ENCODE measurements around the gene ENTR1.

Gene ENTR1

GRCh38 chr9:136410500-136411287 lies at the start of gene ENTR1, which contains the start of gene PMPCA:
Gene ENTR1, minus strand, starts transcription at chr9:136410614. Its CDS starts 217 bp downstream, at chr9:136410397.
Gene PMPCA, plus strand, starts transcription at chr9:136410658. Its CDS starts 11 bp downstream, at chr9:136410669.
- DNase-seq, result peak; percentile 75

GRCh38 chr9:136459425-136459824 lies 49.0 kb upstream of the ENTR1 start:
- no peak for DNase-seq

- DNase-seq, result no peak
Measured at GRCh38 chr9:136457326-136457725, 46.9 kb upstream of the ENTR1 start.

- DNase-seq, result no peak
Measured at GRCh38 chr9:136456258-136456657, 45.8 kb upstream of the ENTR1 start.

- DNase-seq, result no peak
Measured at GRCh38 chr9:136455043-136456002, 44.9 kb upstream of the ENTR1 start.

- no peak for DNase-seq
Measured at GRCh38 chr9:136454026-136454796, 43.8 kb upstream of the ENTR1 start.

- no peak for DNase-seq
Measured at GRCh38 chr9:136453326-136453725, 42.9 kb upstream of the ENTR1 start.

- no peak for DNase-seq
Measured at GRCh38 chr9:136451221-136451877, 40.9 kb upstream of the ENTR1 start.

GRCh38 chr9:136448655-136449054 lies 38.2 kb upstream of the ENTR1 start:
- no peak for DNase-seq

- no peak for DNase-seq
Measured at GRCh38 chr9:136447173-136447778, 36.9 kb upstream of the ENTR1 start.

GRCh38 chr9:136445799-136446198 lies 35.4 kb upstream of the ENTR1 start:
- DNase-seq, result no peak

- no peak for DNase-seq
Measured at GRCh38 chr9:136444102-136444501, 33.7 kb upstream of the ENTR1 start.

- no peak for DNase-seq
Measured at GRCh38 chr9:136443687-136444086, 33.3 kb upstream of the ENTR1 start.

- no peak for DNase-seq
Measured at GRCh38 chr9:136443087-136443486, 32.7 kb upstream of the ENTR1 start.

- no peak for DNase-seq
Measured at GRCh38 chr9:136442265-136442664, 31.9 kb upstream of the ENTR1 start.

GRCh38 chr9:136441681-136442245 lies 31.3 kb upstream of the ENTR1 start:
- no peak for DNase-seq

- DNase-seq, result no peak
Measured at GRCh38 chr9:136441191-136441680, 30.8 kb upstream of the ENTR1 start.

GRCh38 chr9:136439481-136440408 lies 29.3 kb upstream of the ENTR1 start, which contains the start of gene INPP5E:
Gene INPP5E, minus strand, starts transcription at chr9:136439845. Its CDS starts 426 bp downstream, at chr9:136439419.
- peak; percentile 59 for DNase-seq

- no peak for DNase-seq
Measured at GRCh38 chr9:136438548-136439480, 28.4 kb upstream of the ENTR1 start.
